ENCODE data around the gene TMEM183A.

- TF ChIP-seq CTCF (IDR thresholded peaks at IDR 0.05; ENCODE audit: insufficient read depth, low read length, poor library complexity, severe bottlenecking), result no peak
- TF ChIP-seq EZH2phosphoT487 (conservative IDR thresholded peaks at IDR 0.05; ENCODE audit: low read length), result no peak
These were observed 52.9 kb downstream of the TMEM183A start for GRCh38 chr1:203060115-203060514.
